Stimulated activated CD8-positive, alpha-beta memory T cell treated with anti-CD3 and anti-CD28 coated beads, Interleukin-15, amount 100 ng/mL, for 24 hours (primary cell): ENCODE results near the gene DRC7.
"Not testable (repeated sequence)": the region's sequence is repeated elsewhere in the genome, so short reads cannot be mapped to it uniquely, and the experiment has no call there.

Source experiments
- DNase-seq: peaks from one replicate; pipeline ENCODE4 v3.0.0-alpha.2; 2020; ENCODE audit warnings: low read depth

Gene DRC7

DNA sequence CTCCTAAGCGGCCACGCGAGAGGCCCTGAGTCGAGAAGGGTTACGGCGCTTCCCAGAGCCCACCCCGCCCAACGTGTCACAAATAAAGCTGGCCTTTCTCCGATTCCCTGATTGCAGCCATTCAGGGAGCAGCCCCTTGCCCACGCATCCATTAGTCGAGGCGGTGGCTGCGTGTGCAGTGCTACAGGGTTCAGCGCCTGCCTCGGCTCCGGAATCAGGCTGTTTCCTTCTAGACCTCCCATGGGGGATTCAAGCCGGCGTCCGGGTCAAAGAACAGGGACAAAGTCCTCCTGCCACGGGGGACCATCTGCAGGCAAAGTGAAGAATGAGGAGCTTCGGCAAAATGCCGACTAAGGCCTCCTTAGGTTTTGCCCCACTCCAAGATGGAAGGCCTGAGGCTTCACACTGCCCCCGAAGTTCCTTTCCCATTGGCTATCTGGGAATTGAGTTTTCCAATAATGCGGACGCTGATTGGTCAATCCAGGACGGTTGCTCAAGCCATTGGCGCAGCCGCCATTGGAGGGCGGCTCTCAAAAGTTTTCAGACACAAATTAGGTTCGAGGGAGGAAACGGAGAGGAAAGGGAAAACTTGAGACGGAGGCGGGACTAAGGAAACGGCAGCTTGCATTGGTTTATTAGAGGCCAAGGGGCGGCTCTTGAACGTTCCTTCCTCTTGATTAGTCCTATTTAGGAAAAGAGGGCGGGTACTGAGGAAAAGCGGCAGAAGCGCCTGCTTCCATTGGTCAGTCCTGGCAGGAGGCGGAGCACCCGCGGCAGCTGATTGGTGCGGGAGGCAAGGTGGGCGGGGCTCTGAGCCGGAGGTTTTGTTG, 40.5 kb downstream of the DRC7 start:
- DNase-seq = peak; percentile 87

DNA sequence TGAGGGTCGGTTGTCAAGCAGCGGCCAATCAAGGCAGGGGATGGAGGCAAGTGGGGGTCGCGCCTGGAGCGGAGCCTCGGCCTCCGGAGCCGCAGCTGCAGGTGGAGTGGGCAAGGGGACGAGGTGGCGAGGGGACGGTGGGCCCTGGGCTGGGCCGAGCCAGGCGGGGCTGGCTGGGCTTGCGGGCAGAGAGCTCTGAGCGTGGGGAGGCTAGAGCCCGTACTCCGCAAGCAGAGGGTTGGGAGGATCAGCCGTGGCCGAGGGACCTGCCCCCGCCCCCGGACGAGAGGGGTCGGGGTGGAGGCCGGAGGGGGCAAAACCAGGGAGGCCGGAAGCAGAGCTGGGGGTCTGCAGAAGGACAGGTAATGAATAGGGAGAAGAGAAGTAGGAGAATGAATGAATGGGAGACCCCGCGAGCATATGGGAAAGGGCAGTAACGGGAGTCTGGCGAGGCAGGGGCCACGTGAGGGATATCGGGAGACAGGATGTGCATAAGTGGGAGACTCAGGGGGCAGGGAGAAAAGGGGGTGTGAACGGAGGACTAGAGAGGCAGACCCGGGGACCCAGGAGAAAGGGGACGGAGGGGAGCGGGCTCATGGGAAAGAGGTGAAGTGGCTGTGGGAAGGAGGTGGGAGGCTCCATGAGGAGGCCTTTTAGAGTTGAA, 41.3 kb downstream of the DRC7 start, which contains the start of gene KATNB1:
KATNB1 (plus strand) TSS at position 16 of the 664 bp plus-strand sequence. CDS start 1,474 bp downstream, outside the sequence.
- DNase-seq = no peak

DNA sequence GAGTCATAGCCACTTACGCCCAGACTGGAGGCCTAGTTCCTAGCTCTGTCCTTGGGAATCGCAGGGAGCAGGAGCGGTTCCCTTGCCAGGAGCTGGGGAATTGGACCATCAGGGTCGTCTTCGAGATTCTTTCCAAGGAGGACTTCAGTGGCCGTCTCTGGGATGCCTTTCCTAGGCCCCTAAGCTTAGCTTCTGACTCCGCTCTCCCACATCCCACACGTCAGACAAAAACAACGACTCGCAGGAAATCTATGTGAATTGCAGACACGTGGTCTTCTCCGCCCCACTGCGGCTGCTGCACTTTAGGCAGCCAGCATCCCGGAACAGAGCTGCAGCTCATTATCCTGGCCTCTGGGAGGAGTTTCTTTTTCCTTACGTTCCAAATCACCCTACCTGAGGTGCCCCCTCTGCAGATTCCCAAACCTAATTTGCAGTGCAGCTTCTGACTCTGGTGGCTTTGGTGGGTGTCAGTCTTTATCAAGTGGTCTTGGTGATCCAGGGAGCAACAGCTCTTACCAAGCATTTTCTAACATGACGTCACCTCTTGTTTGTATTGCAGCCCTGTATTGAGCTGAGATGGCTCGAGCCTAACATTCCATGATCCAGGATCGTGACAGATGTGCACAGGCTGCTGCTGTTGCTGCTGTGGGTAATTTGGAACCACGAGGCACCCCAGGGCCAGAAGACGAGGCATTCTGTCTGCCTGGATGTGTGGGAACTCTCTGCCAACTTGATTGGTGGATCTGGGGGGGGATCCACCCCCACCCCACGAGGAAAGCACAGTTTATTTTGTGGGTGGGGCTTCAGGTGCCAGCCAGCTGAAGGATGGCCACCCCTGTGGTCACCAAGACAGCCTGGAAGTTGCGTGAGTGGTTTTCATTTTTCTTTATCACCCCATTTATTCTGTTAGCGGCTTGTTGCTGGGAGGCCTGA, 42.1 kb downstream of the DRC7 start:
- no peak for DNase-seq

DNA sequence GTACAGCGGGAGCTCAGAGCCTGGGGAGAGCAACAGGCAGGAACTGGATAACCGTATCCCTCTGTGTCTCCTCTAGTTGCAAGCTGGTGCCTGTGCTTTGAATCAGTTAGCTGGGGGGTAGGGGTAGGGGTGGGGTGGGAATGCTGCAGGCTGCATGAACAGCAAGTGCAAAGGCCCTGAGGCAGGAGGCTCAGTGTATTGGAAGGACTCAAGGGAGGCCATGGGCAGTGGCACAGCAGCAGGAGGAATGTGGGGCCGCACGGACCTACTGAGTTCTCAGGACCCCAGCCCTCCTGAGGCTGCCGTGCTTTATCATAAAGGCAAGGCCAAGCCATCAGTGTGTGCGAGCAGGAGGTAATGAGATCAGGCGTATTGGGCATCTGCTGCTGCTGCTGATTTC, 44.2 kb downstream of the DRC7 start:
- DNase-seq = no peak

DNA sequence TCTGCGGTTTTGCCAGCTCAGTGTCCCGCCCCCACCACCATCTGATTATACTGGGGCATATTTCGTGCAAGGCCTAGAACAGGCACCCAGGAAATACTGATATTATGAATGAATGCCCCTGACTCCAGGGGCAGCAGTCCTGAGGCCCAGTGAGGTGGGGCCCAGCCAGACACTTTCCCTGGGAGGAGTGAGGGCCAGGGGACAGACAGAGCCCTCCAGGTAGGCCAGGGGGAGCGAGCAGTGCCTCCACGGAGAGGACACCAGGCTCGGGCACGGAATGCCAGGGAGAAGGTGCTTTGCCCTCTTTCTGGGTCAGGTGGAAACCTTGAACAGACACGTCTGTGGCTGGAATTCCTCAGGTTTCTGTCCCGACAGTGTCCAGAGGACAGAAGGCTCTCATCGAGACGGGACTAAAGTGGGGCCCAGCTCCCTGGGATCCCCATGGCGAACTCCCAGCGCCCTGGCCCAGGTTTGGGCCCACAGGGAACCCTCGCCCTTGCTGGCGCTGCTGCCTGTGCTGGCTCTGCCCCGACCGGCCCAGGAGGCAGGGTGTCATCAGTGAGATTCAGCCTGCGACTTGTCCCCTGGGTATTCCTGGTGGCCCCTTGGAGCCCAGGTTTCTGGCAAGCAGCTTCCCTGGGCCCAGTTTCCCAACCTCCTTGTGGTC, 45.3 kb downstream of the DRC7 start:
- no peak for DNase-seq

DNA sequence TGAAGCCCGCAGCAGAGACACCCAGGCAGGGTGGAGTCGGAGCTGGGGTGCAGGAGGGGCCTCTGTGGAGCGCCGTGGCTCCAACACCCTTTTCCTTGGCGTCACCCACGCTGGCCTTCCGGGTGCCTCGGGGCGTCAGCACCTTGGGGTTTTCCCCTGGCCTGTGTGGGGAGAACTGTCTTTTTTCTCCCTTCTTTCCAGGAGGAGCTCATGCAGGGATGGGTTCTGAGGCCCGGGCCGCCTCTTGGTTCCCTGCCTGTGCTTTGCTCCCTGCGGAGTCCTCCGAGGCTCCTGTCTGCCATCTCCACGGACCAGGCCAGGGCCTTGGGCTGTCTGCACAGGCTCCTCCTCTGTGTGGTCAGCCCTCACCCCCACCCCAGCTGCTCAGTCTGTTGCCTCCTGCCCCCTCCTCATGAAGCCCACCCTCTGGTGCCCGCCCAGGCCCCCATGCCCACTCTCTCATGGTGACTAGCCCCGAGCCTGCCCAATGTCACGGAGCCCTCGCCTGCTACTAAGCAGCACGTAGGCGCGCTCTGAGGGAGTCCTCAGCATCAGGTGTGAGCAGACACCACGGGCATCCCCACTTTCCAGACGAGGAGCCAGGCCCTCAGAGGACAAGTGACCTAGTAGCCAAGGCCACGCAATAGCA, 45.9 kb downstream of the DRC7 start:
- DNase-seq = no peak

DNA sequence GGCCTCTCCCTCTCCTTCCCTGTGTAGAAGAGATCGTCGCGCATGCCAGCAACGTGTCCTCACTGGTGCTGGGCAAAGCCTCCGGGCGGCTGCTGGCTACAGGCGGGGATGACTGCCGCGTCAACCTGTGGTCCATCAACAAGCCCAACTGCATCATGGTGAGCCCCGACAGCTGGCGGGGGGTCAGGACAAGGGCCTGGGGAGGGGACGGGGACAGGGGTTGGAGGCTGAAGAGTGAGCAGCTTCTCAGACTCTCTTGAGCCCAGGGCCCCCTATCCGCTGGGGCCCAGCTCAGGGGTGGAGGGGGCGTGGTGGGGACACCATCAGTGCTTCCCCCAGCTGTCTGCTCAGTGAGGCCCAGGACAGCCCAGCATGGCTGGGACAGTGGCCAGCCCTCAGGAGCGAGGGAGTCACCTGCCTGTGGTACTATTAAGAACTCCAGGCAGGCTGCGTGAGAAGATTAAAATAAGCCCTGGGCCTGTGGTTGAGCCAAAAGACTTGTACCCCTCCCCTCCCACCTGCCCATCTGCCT, 47.1 kb downstream of the DRC7 start:
- no peak for DNase-seq

DNA sequence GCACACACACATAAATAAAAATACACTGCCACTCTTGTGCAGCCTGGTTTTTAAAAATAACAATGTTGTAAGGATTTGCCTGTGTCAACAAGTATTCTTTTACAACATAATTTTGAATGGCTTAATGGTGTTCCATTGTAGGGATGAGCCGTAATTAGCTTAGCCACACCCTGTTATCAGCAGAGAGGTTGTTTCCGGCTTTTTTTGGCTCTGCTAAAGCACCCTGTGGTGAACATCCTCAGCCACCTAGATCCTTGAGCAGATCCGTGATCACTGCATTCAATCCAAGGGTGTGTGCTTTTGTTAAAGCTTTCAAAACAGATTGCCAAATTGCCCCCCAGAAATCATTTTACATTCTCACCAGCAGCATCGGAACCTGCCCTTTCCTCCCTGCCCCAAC, 47.9 kb downstream of the DRC7 start:
- DNase-seq = no peak

DNA sequence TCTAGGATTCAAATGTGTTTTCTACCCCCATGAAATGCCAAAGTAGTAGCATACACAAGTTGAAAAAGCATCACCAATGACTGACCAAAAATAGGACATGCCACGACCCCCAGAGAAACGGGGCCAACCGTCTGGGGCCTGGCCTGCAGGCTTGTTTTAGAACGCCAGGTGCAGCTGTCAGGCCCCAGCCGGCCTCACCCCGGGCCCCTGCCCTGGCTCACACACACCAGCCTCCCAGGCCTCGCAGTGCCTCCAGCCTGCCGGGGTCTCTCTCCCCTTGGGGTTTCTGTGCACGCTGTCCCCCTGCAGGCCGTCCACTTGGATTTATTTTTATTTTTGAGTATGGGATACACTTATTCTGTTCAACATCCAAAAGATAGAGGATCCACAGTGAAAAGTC, 48.9 kb downstream of the DRC7 start:
- DNase-seq = no peak

DNA sequence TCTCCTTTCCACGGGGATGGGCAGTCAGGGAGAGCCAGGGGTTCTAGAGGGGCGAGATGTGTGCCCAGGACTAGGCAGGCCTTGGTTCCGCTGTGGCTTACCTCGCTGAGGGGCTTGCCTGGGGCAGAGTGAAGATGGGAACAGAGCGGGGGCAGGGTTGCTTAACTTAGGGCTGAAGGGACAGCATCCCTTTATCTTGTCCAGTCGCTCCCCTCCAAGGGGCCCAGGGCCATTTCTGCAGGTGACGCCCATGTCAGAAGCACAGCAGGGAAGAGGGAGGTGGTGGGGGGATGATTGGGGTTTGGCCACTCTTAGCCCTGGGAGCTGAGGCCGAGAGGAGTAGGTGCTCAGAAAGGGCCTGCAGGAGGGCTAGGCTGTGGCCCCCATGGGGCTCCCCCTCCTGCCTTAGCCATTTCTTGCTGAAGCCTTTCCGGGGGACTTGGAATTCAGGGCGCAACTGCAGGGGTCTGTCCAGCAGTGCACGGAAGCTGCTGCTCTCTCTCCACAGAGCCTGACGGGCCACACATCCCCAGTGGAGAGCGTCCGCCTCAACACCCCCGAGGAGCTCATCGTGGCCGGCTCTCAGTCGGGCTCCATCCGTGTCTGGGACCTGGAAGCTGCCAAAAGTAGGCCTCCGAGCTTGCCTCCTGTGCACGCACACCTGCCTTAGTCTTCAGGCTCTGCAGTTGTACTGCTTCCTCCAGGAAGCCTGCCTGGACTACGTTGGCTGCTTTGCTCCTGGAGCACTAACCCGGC, 49.5 kb downstream of the DRC7 start:
- DNase-seq = no peak

DNA sequence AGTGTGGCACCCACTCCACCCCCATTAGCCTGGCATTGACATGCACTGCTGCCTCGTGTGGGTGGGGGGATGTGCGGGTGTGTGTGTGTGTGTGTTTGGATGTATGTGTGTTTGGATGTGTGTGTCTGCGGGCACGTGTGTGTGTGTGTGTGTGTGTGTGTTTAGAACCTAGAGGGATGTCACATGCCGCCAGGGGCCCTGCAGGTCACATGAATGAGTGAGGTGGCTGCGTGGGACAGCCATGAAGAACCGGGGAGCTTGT, 50.0 kb downstream of the DRC7 start:
- no peak for DNase-seq

DNA sequence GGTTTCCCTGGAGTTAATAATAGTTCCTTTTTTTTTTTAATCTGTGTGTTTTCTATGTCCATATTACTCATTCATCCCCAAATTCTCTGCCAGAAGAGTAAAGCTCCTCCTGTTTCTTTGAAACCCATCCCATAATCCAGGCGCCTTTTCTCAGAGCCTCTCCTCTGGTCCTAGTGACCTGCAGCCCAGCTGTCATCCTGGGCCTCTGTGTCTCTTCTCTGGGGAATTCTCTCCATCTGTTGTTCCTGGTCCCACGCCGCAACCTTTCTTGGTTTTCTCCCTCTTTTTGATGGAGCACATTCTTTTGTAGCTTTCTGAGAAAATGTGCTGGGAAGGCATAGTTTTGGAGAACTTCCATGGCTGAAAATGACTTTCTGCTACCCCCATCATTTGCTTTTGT, 51.2 kb downstream of the DRC7 start:
- DNase-seq = no peak

DNA sequence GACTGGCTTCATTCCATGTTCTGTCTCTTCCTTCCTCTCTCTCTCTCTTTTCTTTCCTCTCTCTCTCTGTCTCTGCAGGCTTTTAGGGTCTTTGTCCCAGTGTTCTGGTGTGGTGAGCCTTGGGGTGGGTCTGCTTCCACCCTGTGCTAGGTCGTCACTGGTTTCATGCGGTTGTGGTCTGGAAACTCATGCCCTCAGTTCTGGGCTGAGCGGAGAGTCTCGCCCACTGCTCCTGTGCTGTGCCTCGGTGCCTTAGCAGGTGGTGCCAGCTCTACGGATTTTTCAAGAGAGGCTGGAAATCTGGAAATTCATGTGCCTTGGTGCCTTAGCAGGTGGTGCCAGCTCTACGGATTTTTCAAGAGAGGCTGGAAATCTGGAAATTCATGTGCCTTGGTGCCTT, 51.7 kb downstream of the DRC7 start:
- DNase-seq = not testable (repeated sequence)

DNA sequence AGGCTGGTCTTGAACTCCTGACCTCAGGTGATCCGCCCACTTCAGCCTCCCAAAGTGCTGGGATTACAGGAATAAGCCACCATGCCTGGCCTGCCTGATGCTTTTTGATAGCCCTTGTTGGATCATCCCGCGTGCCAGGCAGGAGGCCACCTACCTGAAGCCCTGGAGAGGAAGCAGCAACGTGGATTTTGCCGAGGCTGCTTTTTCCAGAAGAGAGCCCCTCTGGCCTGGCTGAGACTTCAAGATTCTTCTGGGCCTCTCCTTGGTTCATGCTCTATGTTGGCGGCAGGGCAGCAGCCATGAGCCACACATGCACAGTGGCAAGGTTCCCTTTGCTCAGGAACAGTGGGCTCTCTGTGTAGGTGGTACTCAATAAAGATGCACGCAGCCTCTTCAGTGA, 52.5 kb downstream of the DRC7 start:
- DNase-seq = no peak

DNA sequence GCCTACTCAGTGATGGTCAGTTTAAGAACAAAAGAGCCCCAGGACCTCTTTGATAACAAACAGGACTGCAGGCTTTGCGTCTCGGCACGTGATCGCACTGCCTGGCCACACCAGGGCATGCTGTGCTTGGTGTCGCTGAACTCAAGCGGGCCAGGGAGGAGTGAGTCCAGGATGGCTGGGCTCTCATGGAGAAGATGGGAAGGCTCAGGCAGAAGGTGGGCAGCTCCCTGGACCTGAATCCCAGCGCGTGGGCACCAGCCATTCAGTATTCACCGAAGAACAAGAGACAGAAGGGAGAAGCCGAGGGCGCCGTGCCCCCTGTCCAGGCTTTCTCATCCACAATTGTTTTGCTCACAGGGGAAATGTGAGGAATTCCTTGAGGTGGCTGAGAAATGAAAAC, 52.9 kb downstream of the DRC7 start:
- no peak for DNase-seq

DNA sequence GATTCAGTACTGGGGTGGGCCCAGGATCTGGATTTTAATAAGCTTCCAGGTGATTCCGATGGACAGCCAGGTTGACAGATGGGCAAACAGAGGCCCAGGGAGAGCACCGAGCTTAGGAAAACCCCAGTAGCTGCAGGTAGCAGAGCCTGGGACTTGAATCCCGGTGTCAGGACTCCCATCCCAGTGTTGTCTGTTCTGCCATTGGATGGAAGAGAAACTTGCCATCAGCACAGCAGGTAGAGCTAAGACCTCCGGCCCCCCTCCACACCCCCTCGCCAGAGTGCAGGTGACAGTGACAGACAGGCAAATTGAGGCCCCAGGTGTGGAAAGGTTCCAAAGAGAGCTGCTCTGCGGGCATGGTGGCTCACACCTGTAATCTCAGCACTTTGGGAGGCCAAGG, 53.4 kb downstream of the DRC7 start:
- no peak for DNase-seq

DNA sequence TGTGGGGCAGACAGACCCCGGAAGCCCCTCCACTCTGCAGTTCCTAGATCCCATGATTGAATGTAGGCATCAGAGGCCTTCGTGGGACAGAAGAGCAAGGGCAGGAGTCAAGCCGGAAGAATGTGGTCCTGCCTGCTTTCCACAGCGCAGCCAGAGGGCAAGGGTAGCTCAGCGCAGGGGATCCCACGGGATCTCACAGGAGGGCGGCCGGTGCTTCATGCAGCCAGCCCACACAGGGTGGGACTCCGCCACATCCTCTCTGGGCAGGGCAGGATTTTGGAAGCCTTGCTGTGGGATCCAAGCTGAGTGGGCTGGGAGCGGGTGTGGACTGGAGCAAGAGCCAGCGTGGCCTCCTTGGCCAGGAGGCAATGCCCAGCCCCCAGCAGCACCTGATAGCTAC, 54.0 kb downstream of the DRC7 start:
- DNase-seq = no peak

DNA sequence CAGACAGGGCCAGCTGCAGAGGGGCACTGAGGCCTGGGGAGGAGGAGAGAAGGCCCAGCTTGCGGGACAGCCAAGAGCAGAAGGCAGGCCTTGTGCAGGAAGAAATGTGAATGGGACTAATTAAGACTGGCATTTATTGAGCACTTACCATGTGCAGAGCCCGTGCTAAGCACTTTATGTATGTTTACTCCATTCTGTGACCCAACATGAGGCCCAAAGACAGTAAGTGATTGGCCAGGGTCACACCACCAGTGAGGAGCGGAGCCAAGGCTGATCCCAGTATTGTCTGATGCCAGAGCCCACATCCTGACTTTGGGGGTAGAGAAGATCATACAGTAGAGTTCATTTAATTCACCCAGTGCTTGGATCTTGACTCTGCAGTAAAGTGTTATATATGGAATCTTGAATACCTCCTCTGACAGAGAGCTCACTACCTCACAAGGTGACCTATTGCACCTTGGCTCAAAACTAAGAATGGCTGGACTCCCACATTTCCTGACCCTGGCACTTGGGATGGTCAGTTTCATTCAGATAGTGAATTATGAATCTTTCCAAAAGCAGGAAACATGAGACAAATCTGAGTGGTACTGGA, 54.6 kb downstream of the DRC7 start:
- DNase-seq = no peak

DNA sequence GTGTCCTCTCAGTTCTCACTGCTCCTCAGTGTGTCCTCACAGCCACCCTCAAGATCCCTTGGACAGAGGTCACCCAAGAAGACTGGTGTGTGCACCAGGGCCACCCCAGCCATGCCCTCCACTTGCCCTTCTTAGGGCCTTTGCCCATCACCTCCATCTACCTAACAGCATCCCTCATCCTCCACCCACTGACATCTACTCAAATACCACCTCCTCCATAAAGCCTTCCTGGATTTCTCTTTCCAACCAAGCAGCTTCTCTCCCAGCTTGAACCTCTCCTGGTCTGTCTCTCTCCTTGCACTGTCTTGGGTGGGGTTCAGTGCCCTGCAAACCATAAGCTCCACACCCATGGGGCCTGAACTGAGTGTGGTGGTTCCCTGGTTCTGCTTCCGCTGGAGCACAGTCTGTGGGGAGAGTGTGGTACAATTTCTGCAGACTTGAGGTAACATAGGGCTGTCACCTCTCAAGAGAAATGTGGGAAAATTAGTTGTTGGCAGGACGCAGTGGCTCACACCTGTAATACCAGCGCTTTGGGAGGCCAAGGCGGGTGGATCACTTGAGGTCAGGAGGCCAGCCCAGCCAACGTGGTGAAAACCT, 55.3 kb downstream of the DRC7 start:
- DNase-seq = no peak
